SU-DHL-6 (cell line): ENCODE data around the gene PDCD1.

Source experiments
- H2AFZ ChIP-seq: fragments of 200-600 bp; sonication (generic); 2 replicates; pipeline ENCODE4 v1.6.1; 2014; ENCODE audit warnings: low read depth, mild to moderate bottlenecking, moderate library complexity, mixed read lengths, antibody characterized with exemption, low read length; ENCODE audit not compliant: severe bottlenecking
- H3F3A ChIP-seq: fragments of 200-600 bp; shearing (Covaris generic); 2 replicates; pipeline ENCODE4 v1.6.0; 2016; ENCODE audit warnings: antibody characterized with exemption, mild to moderate bottlenecking; ENCODE audit not compliant: insufficient read depth
- H3K27ac ChIP-seq: fragments of 200-600 bp; sonication (generic); 2 replicates; pipeline ENCODE4 v1.5.1; 2016; ENCODE audit warnings: low read depth, mild to moderate bottlenecking, low read length, moderate library complexity, mixed read lengths
- H3K27me3 ChIP-seq: fragments of 200-600 bp; sonication (generic), shearing (Covaris generic); 2 replicates; pipeline ENCODE4 v1.6.0; 2014; ENCODE audit warnings: mild to moderate bottlenecking, low read length
- H3K36me3 ChIP-seq: fragments of 200-600 bp; sonication (generic); 2 replicates; pipeline ENCODE4 v1.6.1; 2014; ENCODE audit warnings: mild to moderate bottlenecking, low read length, mixed read lengths
- H3K4me2 ChIP-seq: fragments of 300-600, 200-600 bp; shearing (Covaris generic), sonication (generic); 2 replicates; pipeline ENCODE4 v1.6.0; 2014; ENCODE audit warnings: low read length, low read depth, mild to moderate bottlenecking; ENCODE audit not compliant: poor library complexity, severe bottlenecking
- H3K4me3 ChIP-seq: fragments of 200-600 bp; sonication (generic); 2 replicates; pipeline ENCODE4 v1.5.1; 2014; ENCODE audit warnings: antibody characterized with exemption, low read length, mild to moderate bottlenecking, mixed read lengths; ENCODE audit not compliant: insufficient read depth, poor library complexity, severe bottlenecking
- H3K79me2 ChIP-seq: fragments of 200-600 bp; sonication (generic); 2 replicates; pipeline ENCODE4 v1.6.1; 2014; ENCODE audit warnings: mild to moderate bottlenecking, low read length, moderate library complexity; ENCODE audit not compliant: insufficient read depth
- H3K9ac ChIP-seq: fragments of 200-600 bp; sonication (generic); 2 replicates; pipeline ENCODE4 v1.7.0; 2014; ENCODE audit warnings: mild to moderate bottlenecking, low read length
- H3K9me2 ChIP-seq: fragments of 200-600 bp; sonication (generic); replicated peaks from 2 replicates; pipeline ENCODE4 v1.6.1; 2014; ENCODE audit warnings: low read length; ENCODE audit not compliant: insufficient read depth
- H3K9me3 ChIP-seq: fragments of 200-600 bp; sonication (generic); 2 replicates; pipeline ENCODE4 v1.6.1; 2014; ENCODE audit warnings: low read length, mixed read lengths; ENCODE audit not compliant: insufficient read depth
- H4K20me1 ChIP-seq: fragments of 200-600 bp; sonication (generic); 2 replicates; pipeline ENCODE4 v1.6.1; 2014; ENCODE audit warnings: low read depth, mild to moderate bottlenecking, antibody characterized with exemption, low read length, moderate library complexity, mixed read lengths
- EZH2phosphoT487 ChIP-seq: fragments of 200-600 bp; sonication (generic), shearing (Covaris generic); conservative IDR thresholded peaks from 2 replicates; pipeline ENCODE4 v1.6.1; 2018; ENCODE audit warnings: mild to moderate bottlenecking, antibody characterized with exemption, low read length, moderate library complexity, mixed read lengths
- TF ChIP-seq, protein P1 (sequence below): fragments of 200-600 bp; sonication (generic); IDR thresholded peaks from one replicate; pipeline ENCODE4 v1.5.1; 2017; ENCODE audit warnings: antibody characterized with exemption, mild to moderate bottlenecking, low read length, moderate library complexity; ENCODE audit not compliant: insufficient read depth, poor library complexity, severe bottlenecking

Gene PDCD1

DNA sequence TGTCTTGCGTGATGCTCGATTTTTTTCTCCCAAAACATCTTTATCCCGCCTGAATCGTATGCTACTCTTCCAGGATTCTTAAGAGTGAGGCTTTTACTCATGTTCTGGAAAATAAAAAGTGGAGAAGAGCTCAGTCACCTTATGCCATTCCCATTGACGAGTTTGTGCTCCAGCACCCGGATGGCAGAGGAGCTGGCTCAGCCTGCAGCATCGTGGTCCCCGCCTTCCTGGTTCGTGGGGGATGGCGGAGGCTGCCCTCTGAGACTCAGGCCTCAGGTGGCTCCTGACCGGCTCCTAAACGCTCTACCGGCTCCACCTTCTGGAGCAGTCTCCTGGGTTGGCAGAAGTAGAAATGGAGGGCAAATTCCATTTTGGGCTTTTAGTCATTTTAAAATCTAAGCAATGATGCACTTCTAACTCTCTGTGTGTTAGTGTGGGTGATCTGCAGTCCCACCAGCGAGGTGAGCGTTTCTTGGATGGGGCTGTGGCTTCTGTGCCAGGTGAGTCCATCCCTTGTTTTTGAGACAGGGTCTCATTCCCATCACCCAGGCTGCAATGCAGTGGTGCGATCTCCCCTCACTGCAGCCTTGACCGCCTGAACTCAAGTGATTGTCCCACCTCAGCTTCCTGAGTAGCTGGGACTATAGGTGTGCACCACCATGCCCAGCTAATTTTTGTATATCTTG is 38.7 kb upstream of the PDCD1 start:
- TF ChIP-seq EZH2phosphoT487, result no peak
- TF ChIP-seq, protein P1, sequence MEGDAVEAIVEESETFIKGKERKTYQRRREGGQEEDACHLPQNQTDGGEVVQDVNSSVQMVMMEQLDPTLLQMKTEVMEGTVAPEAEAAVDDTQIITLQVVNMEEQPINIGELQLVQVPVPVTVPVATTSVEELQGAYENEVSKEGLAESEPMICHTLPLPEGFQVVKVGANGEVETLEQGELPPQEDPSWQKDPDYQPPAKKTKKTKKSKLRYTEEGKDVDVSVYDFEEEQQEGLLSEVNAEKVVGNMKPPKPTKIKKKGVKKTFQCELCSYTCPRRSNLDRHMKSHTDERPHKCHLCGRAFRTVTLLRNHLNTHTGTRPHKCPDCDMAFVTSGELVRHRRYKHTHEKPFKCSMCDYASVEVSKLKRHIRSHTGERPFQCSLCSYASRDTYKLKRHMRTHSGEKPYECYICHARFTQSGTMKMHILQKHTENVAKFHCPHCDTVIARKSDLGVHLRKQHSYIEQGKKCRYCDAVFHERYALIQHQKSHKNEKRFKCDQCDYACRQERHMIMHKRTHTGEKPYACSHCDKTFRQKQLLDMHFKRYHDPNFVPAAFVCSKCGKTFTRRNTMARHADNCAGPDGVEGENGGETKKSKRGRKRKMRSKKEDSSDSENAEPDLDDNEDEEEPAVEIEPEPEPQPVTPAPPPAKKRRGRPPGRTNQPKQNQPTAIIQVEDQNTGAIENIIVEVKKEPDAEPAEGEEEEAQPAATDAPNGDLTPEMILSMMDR, result no peak
- Histone ChIP-seq H3K27ac (no peak overlapping the region), H3K4me3 (no peak overlapping the region), H3F3A (no peaks in the 10 kb centered on the region), H2AFZ (no peak overlapping the region), H3K9ac (no peak overlapping the region), H3K9me3 (no peaks in the 10 kb centered on the region), H3K79me2 (no peaks in the 10 kb centered on the region), H3K4me2 (no peak overlapping the region), H3K27me3 (no peaks in the 10 kb centered on the region), H4K20me1 (no peaks in the 10 kb centered on the region), H3K36me3 (no peaks in the 10 kb centered on the region), H3K9me2 (no peaks in the 10 kb centered on the region)

DNA sequence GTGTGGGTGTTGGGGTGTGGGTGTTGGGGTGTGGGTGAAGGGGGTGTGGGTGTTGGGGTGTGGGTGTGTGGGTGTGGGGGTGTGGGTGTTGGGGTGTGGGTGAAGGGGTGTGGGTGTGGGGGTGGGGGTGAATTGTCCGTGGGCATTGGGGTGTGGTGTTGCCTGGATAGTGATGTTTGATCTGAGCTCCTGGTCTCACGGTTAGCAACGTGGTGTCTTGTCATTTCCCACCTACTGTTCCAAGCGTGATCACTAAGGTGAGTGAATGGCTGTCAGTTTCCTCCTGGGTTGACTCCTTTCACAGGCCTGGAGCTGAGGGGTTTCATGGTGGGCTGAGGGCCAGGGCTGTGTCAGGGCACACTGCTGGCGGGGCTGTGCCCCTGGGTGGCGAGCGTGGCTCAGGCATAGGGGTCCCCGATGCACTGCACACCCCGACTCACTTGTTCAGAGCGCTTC is 38.1 kb upstream of the PDCD1 start:
- no peak overlapping the region for H3K9ac ChIP-seq
- no peak overlapping the region for H2AFZ ChIP-seq
- no peaks in the 10 kb centered on the region for H3K27me3 ChIP-seq
- no peak overlapping the region for H3K4me3 ChIP-seq
- no peaks in the 10 kb centered on the region for H3K9me2 ChIP-seq
- TF ChIP-seq, protein P1, result no peak
- no peak for TF ChIP-seq EZH2phosphoT487
- no peaks in the 10 kb centered on the region for H3K36me3 ChIP-seq
- no peak overlapping the region for H3K4me2 ChIP-seq
- no peaks in the 10 kb centered on the region for H3K79me2 ChIP-seq
- H3K27ac ChIP-seq, result no peak overlapping the region
- no peaks in the 10 kb centered on the region for H3F3A ChIP-seq
- H3K9me3 ChIP-seq, result no peaks in the 10 kb centered on the region
- H4K20me1 ChIP-seq, result no peaks in the 10 kb centered on the region

DNA sequence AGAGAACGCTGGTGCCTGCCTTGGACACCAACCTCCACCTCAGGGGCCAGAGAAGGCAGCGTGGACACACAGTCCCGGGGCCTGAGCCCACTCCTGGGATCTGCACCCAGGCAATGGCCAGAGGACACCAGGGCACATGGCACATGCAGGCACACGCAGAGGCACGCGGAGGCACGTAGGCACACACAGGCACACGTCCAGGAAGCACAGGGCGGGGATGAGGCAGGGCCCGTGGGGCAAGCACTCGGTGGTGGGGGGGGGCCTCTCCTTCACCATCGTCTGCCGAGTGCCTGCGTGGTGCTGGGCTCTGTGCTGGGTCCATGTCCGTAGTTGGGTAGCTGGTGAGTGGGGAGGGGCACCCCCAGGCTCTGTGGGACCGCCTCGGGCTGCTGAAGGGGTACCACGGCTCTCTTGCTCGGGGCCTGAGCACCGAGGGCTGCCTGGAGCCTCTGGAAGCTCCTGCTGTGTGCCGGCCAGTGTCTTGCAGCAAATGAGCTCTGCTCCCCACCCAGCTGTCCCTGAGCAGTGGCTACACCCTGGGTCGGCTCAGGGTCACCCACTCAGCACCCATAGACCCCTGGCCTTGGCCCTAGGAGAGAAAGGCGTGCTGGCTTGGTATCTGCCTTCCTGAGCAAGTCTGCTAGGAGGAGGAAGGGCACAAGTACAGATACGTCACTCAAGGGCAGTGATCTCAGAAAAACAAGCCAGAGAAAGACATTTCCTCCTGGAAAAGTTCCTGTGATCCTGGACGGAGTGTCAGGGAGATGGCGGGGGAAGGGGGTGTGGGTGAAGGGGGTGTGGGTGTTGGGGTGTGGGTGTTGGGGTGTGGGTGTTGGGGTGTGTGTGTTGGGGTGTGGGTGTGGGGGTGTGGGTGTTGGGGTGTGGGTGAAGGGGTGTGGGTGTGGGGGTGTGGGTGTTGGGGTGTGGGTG is 37.3 kb upstream of the PDCD1 start:
- Histone ChIP-seq H3K4me3 (no peak overlapping the region), H3K4me2 (no peak overlapping the region), H3K9ac (no peak overlapping the region), H3F3A (no peaks in the 10 kb centered on the region), H3K27me3 (no peaks in the 10 kb centered on the region), H3K36me3 (no peaks in the 10 kb centered on the region), H3K27ac (no peak overlapping the region), H4K20me1 (no peaks in the 10 kb centered on the region), H3K9me3 (no peaks in the 10 kb centered on the region), H2AFZ (no peak overlapping the region), H3K9me2 (no peaks in the 10 kb centered on the region), H3K79me2 (no peaks in the 10 kb centered on the region)
- TF ChIP-seq, protein P1, result no peak
- no peak for TF ChIP-seq EZH2phosphoT487
